Smooth muscle cell (in vitro differentiated cells): ENCODE results near the gene ANTXR2. TPM values are rescaled to one million over a fixed set of nuclear protein-coding genes. Genes with fewer than 3 reads are reported as not detected.

Experiments used
- DNase-seq: peaks from one replicate; lab custom pipeline; 2025; ENCODE audit not compliant: unreplicated experiment; lab: John Stamatoyannopoulos, UW
- H2AFZ ChIP-seq: fragments of 200-600 bp; sonication (generic); 2 replicates; pipeline ENCODE4 v1.6.0; 2016; ENCODE audit warnings: antibody characterized with exemption, low read depth, mild to moderate bottlenecking
- H3F3A ChIP-seq: fragments of 200-600 bp; sonication (generic); 2 replicates; pipeline ENCODE4 v1.6.0; 2017; ENCODE audit warnings: antibody characterized with exemption, low read depth
- H3K27ac ChIP-seq: fragments of 200-600 bp; sonication (generic); 2 replicates; pipeline ENCODE4 v1.5.1; 2016; ENCODE audit warnings: low read depth, mild to moderate bottlenecking
- H3K27me3 ChIP-seq: fragments of 200-600 bp; sonication (generic); 2 replicates; pipeline ENCODE4 v1.6.1; 2016; ENCODE audit warnings: low read depth, mild to moderate bottlenecking
- H3K36me3 ChIP-seq: fragments of 200-600 bp; sonication (generic); 2 replicates; pipeline ENCODE4 v1.5.1; 2016; ENCODE audit warnings: low read depth
- H3K4me1 ChIP-seq: fragments of 200-600 bp; sonication (generic); 2 replicates; pipeline ENCODE4 v1.5.1; 2016; ENCODE audit warnings: low read depth
- H3K4me2 ChIP-seq: fragments of 200-600 bp; sonication (generic); 2 replicates; pipeline ENCODE4 v1.6.0; 2016; ENCODE audit warnings: mild to moderate bottlenecking
- H3K4me3 ChIP-seq: fragments of 200-600 bp; sonication (generic); 2 replicates; pipeline ENCODE4 v1.5.1; 2016; ENCODE audit warnings: mild to moderate bottlenecking
- H3K79me2 ChIP-seq: fragments of 200-600 bp; sonication (generic); 2 replicates; pipeline ENCODE4 v1.6.0; 2016; ENCODE audit warnings: low read depth, mild to moderate bottlenecking
- H3K9ac ChIP-seq: fragments of 200-600 bp; sonication (generic); 2 replicates; pipeline ENCODE4 v1.6.0; 2016; ENCODE audit warnings: low read depth
- H3K9me3 ChIP-seq: fragments of 200-600 bp; sonication (generic); replicated peaks from 2 replicates; pipeline ENCODE4 v1.5.1; 2016; ENCODE audit warnings: low read depth
- H4K20me1 ChIP-seq: fragments of 200-600 bp; sonication (generic); 2 replicates; pipeline ENCODE4 v1.6.0; 2016; ENCODE audit warnings: low read depth
- CTCF ChIP-seq: fragments of 200-600 bp; sonication (generic); IDR thresholded peaks from 2 replicates; pipeline ENCODE4 v1.5.1; 2017; ENCODE audit warnings: borderline replicate concordance, mild to moderate bottlenecking, antibody characterized with exemption; ENCODE audit not compliant: insufficient read depth, poor library complexity, severe bottlenecking
- WGBS: methylation state at CpG from one replicate; pipeline ENCODE4 v1.1.7; 2016; ENCODE audit warnings: low lambda C conversion rate; 5-methylcytosine and 5-hydroxymethylcytosine counted together
- polyA plus RNA-seq: library from polyadenylated mRNA; unstranded; fragments of >200 nt; fragmentation: Nextera tagmentation; extraction: Ambion mirVana; gene quantifications from 2 replicates; pipeline ENCODE4 v1.2.1, GENCODE V29; 2016
- total RNA-seq: library from RNA; depleted of rRNA; stranded (reverse); fragments of >200 nt; gene quantifications from 2 replicates; pipeline ENCODE4 v1.2.3, GENCODE V29; 2014

ANTXR2 gene
- total and polyA plus RNA-seq, 2 experiments from 2014 or later: 67.6 to 74.5 TPM

- H3K4me1 ChIP-seq: peaks cover 9% of the 10 kb centered on the region
- H3K4me3 ChIP-seq: no peak overlapping the region
- H3K79me2 ChIP-seq: no peaks in the 10 kb centered on the region
- H2AFZ ChIP-seq: no peak overlapping the region
- peak overlapping the region; percentile 91 for H3K27ac ChIP-seq
- no peak for TF ChIP-seq CTCF
- no peaks in the 10 kb centered on the region for H3K36me3 ChIP-seq
- peak overlapping the region; percentile 22 for H3K9ac ChIP-seq
- no peaks in the 10 kb centered on the region for H3K27me3 ChIP-seq
- no peaks in the 10 kb centered on the region for H4K20me1 ChIP-seq
- H3K4me2 ChIP-seq: peak overlapping the region; percentile 72
- no peaks in the 10 kb centered on the region for H3K9me3 ChIP-seq
- 66% methylated on average over 1 of the region's 1 CpG for WGBS
- H3F3A ChIP-seq: peaks cover 9% of the 10 kb centered on the region
- no peak for DNase-seq
Measured at GRCh38 chr4:80016506-80016905, 56.5 kb downstream of the ANTXR2 start.

- no peaks in the 10 kb centered on the region for H3K79me2 ChIP-seq
- H3K9ac ChIP-seq: no peak overlapping the region
- H3K4me1 ChIP-seq: peaks cover 10% of the 10 kb centered on the region
- 81% methylated on average over 2 of the region's 2 CpGs for WGBS
- no peaks in the 10 kb centered on the region for H3K27me3 ChIP-seq
- H3K27ac ChIP-seq: peak overlapping the region; percentile 91
- no peaks in the 10 kb centered on the region for H3K36me3 ChIP-seq
- H3K4me2 ChIP-seq: no peak overlapping the region
- no peak overlapping the region for H3K4me3 ChIP-seq
- no peaks in the 10 kb centered on the region for H4K20me1 ChIP-seq
- DNase-seq: no peak
- H2AFZ ChIP-seq: no peak overlapping the region
- H3F3A ChIP-seq: peaks cover 9% of the 10 kb centered on the region
- H3K9me3 ChIP-seq: no peaks in the 10 kb centered on the region
- no peak for TF ChIP-seq CTCF
Measured at GRCh38 chr4:80015407-80016189, 57.4 kb downstream of the ANTXR2 start.

GRCh38 chr4:80014531-80014930 is 58.5 kb downstream of the ANTXR2 start:
- Histone ChIP-seq H4K20me1 (no peaks in the 10 kb centered on the region), H3K27me3 (no peaks in the 10 kb centered on the region), H3K36me3 (no peaks in the 10 kb centered on the region), H3F3A (peaks cover 9% of the 10 kb centered on the region), H3K27ac (no peak overlapping the region), H3K4me3 (no peak overlapping the region), H2AFZ (no peak overlapping the region), H3K4me2 (no peak overlapping the region), H3K79me2 (no peaks in the 10 kb centered on the region), H3K9ac (no peak overlapping the region), H3K9me3 (no peaks in the 10 kb centered on the region), H3K4me1 (peaks cover 10% of the 10 kb centered on the region)
- no peak for TF ChIP-seq CTCF
- DNase-seq: no peak
- 41% methylated on average over 3 of the region's 3 CpGs for WGBS

- Histone ChIP-seq H3K27ac (peak overlapping the region; percentile 68), H3K36me3 (no peaks in the 10 kb centered on the region), H4K20me1 (no peaks in the 10 kb centered on the region), H3K9ac (no peak overlapping the region), H3K4me1 (peaks cover 19% of the 10 kb centered on the region), H3K79me2 (no peaks in the 10 kb centered on the region), H3K4me3 (no peak overlapping the region), H2AFZ (no peak overlapping the region), H3K4me2 (peak overlapping the region; percentile 55), H3K27me3 (no peaks in the 10 kb centered on the region), H3K9me3 (no peaks in the 10 kb centered on the region), H3F3A (peaks cover 7% of the 10 kb centered on the region)
- TF ChIP-seq CTCF: no peak
- 42% methylated on average over 1 of the region's 1 CpG for WGBS
- DNase-seq: no peak
Measured at GRCh38 chr4:80012291-80012690, 60.7 kb downstream of the ANTXR2 start.
